Esophagus muscularis mucosa (tissue), 4 donors: ENCODE data around the gene LBP.

Experiments
- EP300 ChIP-seq: sonication (generic); formaldehyde crosslinking; IDR thresholded peaks from one replicate; pipeline ENCODE4 v1.6.1; 2017; ENCODE audit warnings: antibody characterized with exemption
- POLR2A ChIP-seq: fragments of 450-650 bp; IDR thresholded peaks from one replicate; pipeline ENCODE4 v1.6.1; 2017; ENCODE audit warnings: antibody characterized with exemption, moderate library complexity, mild to moderate bottlenecking, low read depth
- POLR2AphosphoS5 ChIP-seq, 2 donors: sonication (generic); formaldehyde crosslinking; IDR thresholded peaks; one replicate each; pipeline ENCODE4 v1.6.1; 2017; ENCODE audit warnings: antibody characterized with exemption in 2 of 2
- TF ChIP-seq, protein P1 (sequence below), 3 experiments: fragments of 200-600 bp in 2 of 3; fragments of 450-650 bp in 1 of 3; sonication (generic) in 2 of 3; IDR thresholded peaks; one replicate each; pipeline ENCODE4 v1.5.1; 2017 to 2019; ENCODE audit warnings: antibody characterized with exemption in 3 of 3, mild to moderate bottlenecking in 2 of 3, moderate library complexity in 1 of 3

DNA sequence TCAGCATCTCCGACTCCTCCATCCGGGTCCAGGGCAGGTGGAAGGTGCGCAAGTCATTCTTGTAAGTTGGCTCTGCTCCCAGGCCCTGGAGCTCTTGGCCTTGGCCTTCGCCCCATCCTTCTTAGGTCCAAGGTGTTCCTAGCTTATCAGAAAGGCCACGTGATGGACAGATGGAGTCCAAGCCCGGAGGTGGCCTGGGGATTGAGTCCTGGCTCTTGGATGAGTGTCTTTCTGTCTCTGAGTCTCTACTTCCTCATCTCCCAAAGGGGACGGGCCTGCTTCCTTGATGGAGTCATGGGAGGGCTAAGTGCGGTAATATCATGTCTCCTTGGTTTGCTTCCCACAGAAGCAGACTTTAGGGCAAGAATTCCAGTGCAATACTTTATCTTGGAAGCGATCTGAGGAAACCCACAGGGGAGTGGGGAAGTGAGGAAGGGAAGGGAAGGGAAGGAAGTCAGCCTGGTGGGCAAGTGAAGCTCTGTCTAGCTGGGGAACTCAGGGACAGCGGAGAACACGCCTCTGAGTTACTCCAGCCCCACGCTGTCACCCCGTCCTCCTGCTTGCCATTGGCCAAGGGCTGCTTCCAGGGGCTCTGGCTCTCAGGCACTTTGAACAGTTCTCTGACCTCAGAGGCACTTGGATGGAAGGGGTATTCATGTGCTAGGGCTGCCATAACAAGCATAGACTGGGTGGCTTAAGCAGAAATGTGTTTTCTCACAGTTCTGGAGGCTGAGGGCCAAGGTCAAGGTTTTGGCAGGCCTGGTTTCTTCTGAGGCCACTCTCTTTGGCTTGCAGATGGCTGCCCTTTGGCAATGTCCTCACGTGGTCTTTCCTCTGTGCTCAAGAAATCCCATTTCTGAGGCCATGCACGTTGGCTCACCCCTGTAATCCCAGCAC, 4.8 kb downstream of the LBP start:
- TF ChIP-seq, protein P1, sequence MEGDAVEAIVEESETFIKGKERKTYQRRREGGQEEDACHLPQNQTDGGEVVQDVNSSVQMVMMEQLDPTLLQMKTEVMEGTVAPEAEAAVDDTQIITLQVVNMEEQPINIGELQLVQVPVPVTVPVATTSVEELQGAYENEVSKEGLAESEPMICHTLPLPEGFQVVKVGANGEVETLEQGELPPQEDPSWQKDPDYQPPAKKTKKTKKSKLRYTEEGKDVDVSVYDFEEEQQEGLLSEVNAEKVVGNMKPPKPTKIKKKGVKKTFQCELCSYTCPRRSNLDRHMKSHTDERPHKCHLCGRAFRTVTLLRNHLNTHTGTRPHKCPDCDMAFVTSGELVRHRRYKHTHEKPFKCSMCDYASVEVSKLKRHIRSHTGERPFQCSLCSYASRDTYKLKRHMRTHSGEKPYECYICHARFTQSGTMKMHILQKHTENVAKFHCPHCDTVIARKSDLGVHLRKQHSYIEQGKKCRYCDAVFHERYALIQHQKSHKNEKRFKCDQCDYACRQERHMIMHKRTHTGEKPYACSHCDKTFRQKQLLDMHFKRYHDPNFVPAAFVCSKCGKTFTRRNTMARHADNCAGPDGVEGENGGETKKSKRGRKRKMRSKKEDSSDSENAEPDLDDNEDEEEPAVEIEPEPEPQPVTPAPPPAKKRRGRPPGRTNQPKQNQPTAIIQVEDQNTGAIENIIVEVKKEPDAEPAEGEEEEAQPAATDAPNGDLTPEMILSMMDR (IDR thresholded peaks at IDR 0.05), result no peak
- TF ChIP-seq POLR2A (no peak), POLR2AphosphoS5 (IDR thresholded peaks at IDR 0.05) (no peak), EP300 (no peak)
